ENCODE data around the gene NDST1. TPM values are rescaled to one million over a fixed set of nuclear protein-coding genes. Genes with fewer than 3 reads are reported as not detected.

NDST1 gene
- total and polyA plus RNA-seq, 10 of the 15 experiments (the other 5 are each of a cell fraction or from before 2014, with no cell fraction given), result 0.20 to 53.5 (median 12.9) TPM

GRCh38 chr5:150465927-150466326 is 42.0 kb upstream of the NDST1 start:
- ChIA-PET SMC1A (ENCODE audit: uncharacterized antibody, unreplicated experiment) (no interaction called here), RAD21 (ENCODE audit: unreplicated experiment) (no interaction called here), CTCF (interaction anchor here (1.0 to 11.8 kb wide), 4 partner anchors 16 to 79 kb away, joined by 3 to 229 read pairs (median 4); no protein-coding TSS in a partner anchor), POLR2A (no interaction called here)
- no peak overlapping the region for H3K27ac ChIP-seq (ENCODE audit: control insufficient read depth, insufficient read depth)
- H4K20me1 ChIP-seq (ENCODE audit: control insufficient read depth, insufficient read depth), result no peaks in the 10 kb centered on the region
- no peaks in the 10 kb centered on the region for H3K9me3 ChIP-seq (replicated peaks; ENCODE audit: control insufficient read depth, insufficient read depth, low read length)
- no peak overlapping the region for H3K4me3 ChIP-seq
- in situ Hi-C loops (cut with MboI) (no loop called here), intact Hi-C loops (cut with micrococcal nuclease; ENCODE audit: unreplicated experiment) (no loop called here)
- no TSS peak for BruUV-seq (replicated peaks)
- FAIRE-seq, result no peak
- H3K4me1 ChIP-seq (ENCODE audit: control insufficient read depth, insufficient read depth, low read length), result peaks cover 11% of the 10 kb centered on the region
- H3K27me3 ChIP-seq (replicated peaks in 1 of 2; ENCODE audit: control insufficient read depth in 2 of 2, insufficient read depth in 2 of 2, low read length in 1 of 2), result no peaks in the 10 kb centered on the region
- DNase-seq (ENCODE audit: low read depth, low spot score), result no peak
- no peak overlapping the region for H3K4me2 ChIP-seq (ENCODE audit: control insufficient read depth, insufficient read depth)
- no peak overlapping the region for H3K9ac ChIP-seq (ENCODE audit: control insufficient read depth, insufficient read depth, low read length)
- H3K36me3 ChIP-seq (ENCODE audit: control insufficient read depth in 2 of 2, insufficient read depth in 2 of 2, low read length in 1 of 2), result no peaks in the 10 kb centered on the region
- H3K79me2 ChIP-seq (ENCODE audit: control insufficient read depth, insufficient read depth, low read length), result no peaks in the 10 kb centered on the region
- ATAC-seq, result no peak
- H2AFZ ChIP-seq (ENCODE audit: control insufficient read depth, low read depth, low read length), result no peak overlapping the region
- WGBS (ENCODE audit: insufficient coverage, insufficient replicate concordance, low lambda C conversion rate, missing lambda C conversion rate), result 49% methylated on average over 7 of the region's 8 CpGs
- TF ChIP-seq MXI1 (IDR thresholded peaks at IDR 0.05; ENCODE audit: low read depth, low read length), result no peak
- TF ChIP-seq NR2F1 (conservative IDR thresholded peaks at IDR 0.05), result no peak
- no peak for TF ChIP-seq BHLHE40 (IDR thresholded peaks at IDR 0.05; ENCODE audit: borderline replicate concordance in 1 of 2, low read depth in 2 of 2, low read length in 1 of 2)
- no peak for TF ChIP-seq MYC (IDR thresholded peaks at IDR 0.05; ENCODE audit: insufficient read depth, insufficient read length, insufficient replicate concordance, low read length, severe bottlenecking)
- no peak for TF ChIP-seq KLF5 (IDR thresholded peaks at IDR 0.05; ENCODE audit: partially characterized antibody)
- no peak for TF ChIP-seq E2F4 (IDR thresholded peaks at IDR 0.05; ENCODE audit: low read depth, low read length)
- TF ChIP-seq BCL11A (IDR thresholded peaks at IDR 0.05; ENCODE audit: low read depth, low read length), result no peak
- no peak for TF ChIP-seq KDM1A (IDR thresholded peaks at IDR 0.05; ENCODE audit: borderline replicate concordance)
- no peak for TF ChIP-seq SMC3 (IDR thresholded peaks at IDR 0.05; ENCODE audit: borderline replicate concordance, low read length)
- no peak for TF ChIP-seq PRDM15 (CRISPR knock-in tag; IDR thresholded peaks at IDR 0.05)
- no peak for TF ChIP-seq RFX5 (IDR thresholded peaks at IDR 0.05; ENCODE audit: low read depth, low read length)
- no peak for TF ChIP-seq SUZ12 (IDR thresholded peaks at IDR 0.05; ENCODE audit: unreplicated experiment)
- TF ChIP-seq CEBPB (IDR thresholded peaks at IDR 0.05; ENCODE audit: borderline replicate concordance in 1 of 2, low read depth in 2 of 2, low read length in 2 of 2), result no peak
- no peak for TF ChIP-seq CTCF (IDR thresholded peaks at IDR 0.05 in 2 of 3, conservative IDR thresholded peaks at IDR 0.05 in 1 of 3; ENCODE audit: control insufficient read depth in 2 of 3, extremely low read depth in 1 of 3, insufficient read depth in 1 of 3, low read depth in 3 of 3, low read length in 3 of 3)
- TF ChIP-seq SPI1 (IDR thresholded peaks at IDR 0.05; ENCODE audit: borderline replicate concordance, insufficient read depth, low read depth, low read length), result no peak
- no peak for TF ChIP-seq TCF3 (IDR thresholded peaks at IDR 0.05; ENCODE audit: borderline replicate concordance, insufficient read depth, low read depth, low read length)
- no peak for TF ChIP-seq EED (IDR thresholded peaks at IDR 0.05; ENCODE audit: low read depth)

Data from GM12878 (cell line).